ENCODE results near the gene CLDN4.

CLDN4 gene

GRCh38 chr7:73828107-73828803 lies 2.5 kb upstream of the CLDN4 start:
- no peaks in the 10 kb centered on the region for H3K36me3 ChIP-seq
- TF ChIP-seq, protein P1, sequence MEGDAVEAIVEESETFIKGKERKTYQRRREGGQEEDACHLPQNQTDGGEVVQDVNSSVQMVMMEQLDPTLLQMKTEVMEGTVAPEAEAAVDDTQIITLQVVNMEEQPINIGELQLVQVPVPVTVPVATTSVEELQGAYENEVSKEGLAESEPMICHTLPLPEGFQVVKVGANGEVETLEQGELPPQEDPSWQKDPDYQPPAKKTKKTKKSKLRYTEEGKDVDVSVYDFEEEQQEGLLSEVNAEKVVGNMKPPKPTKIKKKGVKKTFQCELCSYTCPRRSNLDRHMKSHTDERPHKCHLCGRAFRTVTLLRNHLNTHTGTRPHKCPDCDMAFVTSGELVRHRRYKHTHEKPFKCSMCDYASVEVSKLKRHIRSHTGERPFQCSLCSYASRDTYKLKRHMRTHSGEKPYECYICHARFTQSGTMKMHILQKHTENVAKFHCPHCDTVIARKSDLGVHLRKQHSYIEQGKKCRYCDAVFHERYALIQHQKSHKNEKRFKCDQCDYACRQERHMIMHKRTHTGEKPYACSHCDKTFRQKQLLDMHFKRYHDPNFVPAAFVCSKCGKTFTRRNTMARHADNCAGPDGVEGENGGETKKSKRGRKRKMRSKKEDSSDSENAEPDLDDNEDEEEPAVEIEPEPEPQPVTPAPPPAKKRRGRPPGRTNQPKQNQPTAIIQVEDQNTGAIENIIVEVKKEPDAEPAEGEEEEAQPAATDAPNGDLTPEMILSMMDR (IDR thresholded peaks at IDR 0.05; ENCODE audit: low read depth, low read length) = no peak
- no peaks in the 10 kb centered on the region for H3K27me3 ChIP-seq (ENCODE audit: insufficient read depth, low read depth, severe bottlenecking)
- H3K27ac ChIP-seq = peak overlapping the region; percentile 92
- H3K4me3 ChIP-seq (ENCODE audit: low read depth, low read length) = no peak overlapping the region
- H3K9me3 ChIP-seq (ENCODE audit: severe bottlenecking) = no peaks in the 10 kb centered on the region
- peak; percentile 63 for DNase-seq

DNA sequence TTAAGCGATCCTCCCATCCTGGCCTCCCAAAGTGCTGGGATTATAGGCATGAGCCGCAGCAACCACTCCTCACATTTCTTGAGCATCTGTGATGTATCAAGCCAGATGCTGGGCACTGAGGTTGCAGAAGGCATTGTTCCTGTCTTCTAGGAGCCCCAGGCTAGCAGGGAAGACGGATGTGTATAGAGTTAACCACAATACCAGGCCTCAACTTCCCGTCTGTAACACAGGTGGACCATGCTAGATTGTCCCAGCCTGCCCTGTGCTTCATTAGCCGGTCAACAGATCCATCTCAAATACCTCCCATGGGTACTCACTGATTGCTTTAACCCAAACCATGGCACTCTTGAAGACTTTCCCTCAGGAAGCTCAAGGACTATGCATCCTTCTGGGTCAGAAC lies 1.8 kb upstream of the CLDN4 start:
- Histone ChIP-seq H3K9me3 (ENCODE audit: severe bottlenecking) (no peaks in the 10 kb centered on the region), H3K4me3 (ENCODE audit: low read depth, low read length) (no peak overlapping the region), H3K36me3 (no peaks in the 10 kb centered on the region), H3K27ac (peak overlapping the region; percentile 92), H3K27me3 (ENCODE audit: insufficient read depth, low read depth, severe bottlenecking) (no peaks in the 10 kb centered on the region)
- no peak for DNase-seq
- TF ChIP-seq, protein P1 (IDR thresholded peaks at IDR 0.05; ENCODE audit: low read depth, low read length) = no peak

GRCh38 chr7:73829505-73829904 lies 1.3 kb upstream of the CLDN4 start:
- TF ChIP-seq, protein P1 (IDR thresholded peaks at IDR 0.05; ENCODE audit: low read depth, low read length) = no peak
- H3K9me3 ChIP-seq (ENCODE audit: severe bottlenecking) = no peaks in the 10 kb centered on the region
- no peak for DNase-seq
- no peaks in the 10 kb centered on the region for H3K36me3 ChIP-seq
- H3K27me3 ChIP-seq (ENCODE audit: insufficient read depth, low read depth, severe bottlenecking) = no peaks in the 10 kb centered on the region
- peak overlapping the region; percentile 92; the same call in 1 of the 2 replicates for H3K27ac ChIP-seq
- no peak overlapping the region for H3K4me3 ChIP-seq (ENCODE audit: low read depth, low read length)

GRCh38 chr7:73829921-73830680 lies 695 bp upstream of the CLDN4 start:
- Histone ChIP-seq H3K9me3 (ENCODE audit: severe bottlenecking) (no peaks in the 10 kb centered on the region), H3K36me3 (no peaks in the 10 kb centered on the region), H3K27ac (no peak overlapping the region), H3K4me3 (ENCODE audit: low read depth, low read length) (no peak overlapping the region), H3K27me3 (ENCODE audit: insufficient read depth, low read depth, severe bottlenecking) (no peaks in the 10 kb centered on the region)
- TF ChIP-seq, protein P1 (IDR thresholded peaks at IDR 0.05; ENCODE audit: low read depth, low read length) = 0 out of 2 replicates have a peak, but pooled peaks have one; percentile 9
- no peak for DNase-seq

GRCh38 chr7:73831584-73831833 lies 713 bp downstream of the CLDN4 start:
- no peak overlapping the region for H3K4me3 ChIP-seq (ENCODE audit: low read depth, low read length)
- peak overlapping the region; percentile 28 for H3K27ac ChIP-seq
- TF ChIP-seq, protein P1 (IDR thresholded peaks at IDR 0.05; ENCODE audit: low read depth, low read length) = no peak
- no peaks in the 10 kb centered on the region for H3K9me3 ChIP-seq (ENCODE audit: severe bottlenecking)
- no peaks in the 10 kb centered on the region for H3K27me3 ChIP-seq (ENCODE audit: insufficient read depth, low read depth, severe bottlenecking)
- H3K36me3 ChIP-seq = no peaks in the 10 kb centered on the region
- DNase-seq = no peak
